Measurements from ENCODE around the gene NRXN3.

NRXN3 gene

GRCh38 chr14:78243187-78243586 lies 73.0 kb downstream of the NRXN3 start:
- DNase-seq (ENCODE audit: low read depth): no peak

- DNase-seq (ENCODE audit: low read depth): no peak
These were observed 75.1 kb downstream of the NRXN3 start for GRCh38 chr14:78245238-78245637.

- no peak for DNase-seq (ENCODE audit: low read depth)
These were observed 78.4 kb downstream of the NRXN3 start for GRCh38 chr14:78248501-78249090.

- no peak for DNase-seq (ENCODE audit: low read depth)
These were observed 81.1 kb downstream of the NRXN3 start for GRCh38 chr14:78251308-78251707.

GRCh38 chr14:78253986-78254385 lies 83.8 kb downstream of the NRXN3 start:
- DNase-seq (ENCODE audit: low read depth): peak; percentile 73

- peak; percentile 16 for DNase-seq (ENCODE audit: low read depth)
These were observed 84.8 kb downstream of the NRXN3 start for GRCh38 chr14:78254911-78255461.

GRCh38 chr14:78259831-78260230 lies 89.7 kb downstream of the NRXN3 start:
- peak; percentile 3 for DNase-seq (ENCODE audit: low read depth)

- no peak for DNase-seq (ENCODE audit: low read depth)
These were observed 108.5 kb downstream of the NRXN3 start for GRCh38 chr14:78278464-78279250.

GRCh38 chr14:78282437-78282836 lies 112.3 kb downstream of the NRXN3 start:
- no peak for DNase-seq (ENCODE audit: low read depth)

- DNase-seq (ENCODE audit: low read depth): no peak
These were observed 116.0 kb downstream of the NRXN3 start for GRCh38 chr14:78286210-78286609.

- DNase-seq (ENCODE audit: low read depth): no peak
These were observed 121.8 kb downstream of the NRXN3 start for GRCh38 chr14:78292003-78292402.

- DNase-seq (ENCODE audit: low read depth): no peak
These were observed 127.7 kb downstream of the NRXN3 start for GRCh38 chr14:78297858-78298257.

GRCh38 chr14:78298298-78298697 lies 128.1 kb downstream of the NRXN3 start:
- no peak for DNase-seq (ENCODE audit: low read depth)

- no peak for DNase-seq (ENCODE audit: low read depth)
These were observed 132.7 kb downstream of the NRXN3 start for GRCh38 chr14:78302841-78303240.

GRCh38 chr14:78307671-78308070 lies 137.5 kb downstream of the NRXN3 start:
- no peak for DNase-seq (ENCODE audit: low read depth)

GRCh38 chr14:78308079-78308478 lies 137.9 kb downstream of the NRXN3 start:
- DNase-seq (ENCODE audit: low read depth): no peak

GRCh38 chr14:78310272-78310671 lies 140.1 kb downstream of the NRXN3 start:
- no peak for DNase-seq (ENCODE audit: low read depth)

- no peak for DNase-seq (ENCODE audit: low read depth)
These were observed 143.3 kb downstream of the NRXN3 start for GRCh38 chr14:78313499-78313898.

GRCh38 chr14:78314484-78314883 lies 144.3 kb downstream of the NRXN3 start:
- no peak for DNase-seq (ENCODE audit: low read depth)

GRCh38 chr14:78316052-78316451 lies 145.9 kb downstream of the NRXN3 start:
- no peak for DNase-seq (ENCODE audit: low read depth)

- no peak for DNase-seq (ENCODE audit: low read depth)
These were observed 146.6 kb downstream of the NRXN3 start for GRCh38 chr14:78316786-78317185.

- DNase-seq (ENCODE audit: low read depth): no peak
These were observed 149.2 kb downstream of the NRXN3 start for GRCh38 chr14:78319406-78319805.

- no peak for DNase-seq (ENCODE audit: low read depth)
These were observed 149.9 kb downstream of the NRXN3 start for GRCh38 chr14:78319887-78320635.
